Measurements from ENCODE around the gene EIF1AD. TPM values are rescaled to one million over a fixed set of nuclear protein-coding genes. Genes with fewer than 3 reads are reported as not detected.

Gene EIF1AD
- total and polyA plus RNA-seq, 2 experiments from 2014 or later, result 16.1 to 32.1 TPM

DNA sequence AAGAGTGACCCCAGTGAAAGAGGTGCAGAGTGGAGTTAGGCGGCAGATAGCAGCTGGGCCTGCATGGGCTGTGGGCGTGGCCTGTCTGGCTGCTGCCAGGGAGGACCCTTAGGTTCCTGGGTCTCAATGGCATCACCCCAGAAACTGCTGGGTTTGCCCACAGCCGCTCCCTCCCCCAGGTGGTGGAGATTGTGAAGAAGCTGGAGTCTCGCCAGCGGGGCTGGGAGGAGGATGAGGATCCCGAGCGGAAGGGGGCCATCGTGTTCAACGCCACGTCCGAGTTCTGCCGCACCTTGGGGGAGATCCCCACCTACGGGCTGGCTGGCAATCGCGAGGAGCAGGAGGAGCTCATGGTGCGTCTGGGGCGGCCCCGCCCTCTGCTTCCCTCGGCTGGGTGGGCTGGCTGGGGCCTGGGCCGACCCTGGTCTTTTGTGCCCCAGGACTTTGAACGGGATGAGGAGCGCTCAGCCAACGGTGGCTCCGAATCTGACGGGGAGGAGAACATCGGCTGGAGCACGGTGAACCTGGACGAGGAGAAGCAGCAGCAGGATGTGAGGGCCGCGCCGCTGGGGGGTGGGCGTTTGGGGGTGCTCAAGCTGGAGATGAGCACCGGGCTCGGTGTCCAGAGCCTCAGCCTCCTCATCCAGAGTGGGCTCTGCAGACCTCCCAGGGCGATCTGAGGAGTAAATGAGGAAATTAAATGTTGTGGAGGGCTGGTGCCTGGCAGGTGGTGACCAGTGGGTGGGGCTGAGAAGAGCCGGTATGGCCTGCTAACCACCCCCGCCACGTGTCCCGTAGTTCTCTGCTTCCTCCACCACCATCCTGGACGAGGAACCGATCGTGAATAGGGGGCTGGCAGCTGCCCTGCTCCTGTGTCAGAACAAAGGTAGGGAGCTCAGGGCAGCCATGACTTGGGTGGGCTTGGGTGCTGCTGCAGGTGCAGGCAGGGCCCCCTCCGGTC is 25.5 kb downstream of the EIF1AD start:
- Mint-ChIP-seq H3K9me3 (peaks cover 3% of the 10 kb centered on the region; the same call in 1 of the 3 replicates), H3K4me1 (peaks cover 6% of the 10 kb centered on the region; the same call in 2 of the 3 replicates), H3K36me3 (ENCODE audit: low read depth) (peaks cover 55% of the 10 kb centered on the region), H3K27ac (peak overlapping the region; percentile 58; the same call in 1 of the 2 replicates), H3K4me3 (no peak overlapping the region), H3K27me3 (ENCODE audit: insufficient read depth, low read depth, poor library complexity) (peaks cover 16% of the 10 kb centered on the region)
- Histone ChIP-seq H3K4me1 (ENCODE audit: insufficient read depth) (no peaks in the 10 kb centered on the region), H3K27me3 (ENCODE audit: insufficient read depth) (no peaks in the 10 kb centered on the region), H3K4me2 (no peak overlapping the region), H3K27ac (ENCODE audit: low read depth) (no peak overlapping the region), H4K20me1 (replicated peaks; ENCODE audit: insufficient read depth) (no peaks in the 10 kb centered on the region; the same call in none of the 2 replicates), H3K36me3 (ENCODE audit: insufficient read depth) (no peaks in the 10 kb centered on the region), H3K79me2 (replicated peaks; ENCODE audit: insufficient read depth) (no peaks in the 10 kb centered on the region), H3K9me2 (ENCODE audit: insufficient read depth) (no peaks in the 10 kb centered on the region), H3K4me3 (no peak overlapping the region), H3F3A (replicated peaks; ENCODE audit: low read depth) (no peaks in the 10 kb centered on the region), H2AFZ (no peak overlapping the region)
- TF ChIP-seq CREB1 (CRISPR knock-in tag; IDR thresholded peaks at IDR 0.05; ENCODE audit: low read depth), result no peak
- TF ChIP-seq, protein P1, sequence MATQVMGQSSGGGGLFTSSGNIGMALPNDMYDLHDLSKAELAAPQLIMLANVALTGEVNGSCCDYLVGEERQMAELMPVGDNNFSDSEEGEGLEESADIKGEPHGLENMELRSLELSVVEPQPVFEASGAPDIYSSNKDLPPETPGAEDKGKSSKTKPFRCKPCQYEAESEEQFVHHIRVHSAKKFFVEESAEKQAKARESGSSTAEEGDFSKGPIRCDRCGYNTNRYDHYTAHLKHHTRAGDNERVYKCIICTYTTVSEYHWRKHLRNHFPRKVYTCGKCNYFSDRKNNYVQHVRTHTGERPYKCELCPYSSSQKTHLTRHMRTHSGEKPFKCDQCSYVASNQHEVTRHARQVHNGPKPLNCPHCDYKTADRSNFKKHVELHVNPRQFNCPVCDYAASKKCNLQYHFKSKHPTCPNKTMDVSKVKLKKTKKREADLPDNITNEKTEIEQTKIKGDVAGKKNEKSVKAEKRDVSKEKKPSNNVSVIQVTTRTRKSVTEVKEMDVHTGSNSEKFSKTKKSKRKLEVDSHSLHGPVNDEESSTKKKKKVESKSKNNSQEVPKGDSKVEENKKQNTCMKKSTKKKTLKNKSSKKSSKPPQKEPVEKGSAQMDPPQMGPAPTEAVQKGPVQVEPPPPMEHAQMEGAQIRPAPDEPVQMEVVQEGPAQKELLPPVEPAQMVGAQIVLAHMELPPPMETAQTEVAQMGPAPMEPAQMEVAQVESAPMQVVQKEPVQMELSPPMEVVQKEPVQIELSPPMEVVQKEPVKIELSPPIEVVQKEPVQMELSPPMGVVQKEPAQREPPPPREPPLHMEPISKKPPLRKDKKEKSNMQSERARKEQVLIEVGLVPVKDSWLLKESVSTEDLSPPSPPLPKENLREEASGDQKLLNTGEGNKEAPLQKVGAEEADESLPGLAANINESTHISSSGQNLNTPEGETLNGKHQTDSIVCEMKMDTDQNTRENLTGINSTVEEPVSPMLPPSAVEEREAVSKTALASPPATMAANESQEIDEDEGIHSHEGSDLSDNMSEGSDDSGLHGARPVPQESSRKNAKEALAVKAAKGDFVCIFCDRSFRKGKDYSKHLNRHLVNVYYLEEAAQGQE (IDR thresholded peaks at IDR 0.05; ENCODE audit: unreplicated experiment), result no peak
- no peak for TF ChIP-seq STAT1 (IDR thresholded peaks at IDR 0.05; ENCODE audit: unreplicated experiment)
- TF ChIP-seq, protein P2, sequence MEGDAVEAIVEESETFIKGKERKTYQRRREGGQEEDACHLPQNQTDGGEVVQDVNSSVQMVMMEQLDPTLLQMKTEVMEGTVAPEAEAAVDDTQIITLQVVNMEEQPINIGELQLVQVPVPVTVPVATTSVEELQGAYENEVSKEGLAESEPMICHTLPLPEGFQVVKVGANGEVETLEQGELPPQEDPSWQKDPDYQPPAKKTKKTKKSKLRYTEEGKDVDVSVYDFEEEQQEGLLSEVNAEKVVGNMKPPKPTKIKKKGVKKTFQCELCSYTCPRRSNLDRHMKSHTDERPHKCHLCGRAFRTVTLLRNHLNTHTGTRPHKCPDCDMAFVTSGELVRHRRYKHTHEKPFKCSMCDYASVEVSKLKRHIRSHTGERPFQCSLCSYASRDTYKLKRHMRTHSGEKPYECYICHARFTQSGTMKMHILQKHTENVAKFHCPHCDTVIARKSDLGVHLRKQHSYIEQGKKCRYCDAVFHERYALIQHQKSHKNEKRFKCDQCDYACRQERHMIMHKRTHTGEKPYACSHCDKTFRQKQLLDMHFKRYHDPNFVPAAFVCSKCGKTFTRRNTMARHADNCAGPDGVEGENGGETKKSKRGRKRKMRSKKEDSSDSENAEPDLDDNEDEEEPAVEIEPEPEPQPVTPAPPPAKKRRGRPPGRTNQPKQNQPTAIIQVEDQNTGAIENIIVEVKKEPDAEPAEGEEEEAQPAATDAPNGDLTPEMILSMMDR (conservative IDR thresholded peaks at IDR 0.05; ENCODE audit: low read depth in 2 of 2), result no peak
- TF ChIP-seq POLR2AphosphoS5 (IDR thresholded peaks at IDR 0.05; ENCODE audit: low read depth), result no peak
- TF ChIP-seq EZH2 (IDR thresholded peaks at IDR 0.05; ENCODE audit: low read depth, unreplicated experiment), result no peak
- ATAC-seq, result peak; percentile 20; the same call in 2 of the 3 replicates
- DNase-seq (ENCODE audit: low spot score), result no peak

DNA sequence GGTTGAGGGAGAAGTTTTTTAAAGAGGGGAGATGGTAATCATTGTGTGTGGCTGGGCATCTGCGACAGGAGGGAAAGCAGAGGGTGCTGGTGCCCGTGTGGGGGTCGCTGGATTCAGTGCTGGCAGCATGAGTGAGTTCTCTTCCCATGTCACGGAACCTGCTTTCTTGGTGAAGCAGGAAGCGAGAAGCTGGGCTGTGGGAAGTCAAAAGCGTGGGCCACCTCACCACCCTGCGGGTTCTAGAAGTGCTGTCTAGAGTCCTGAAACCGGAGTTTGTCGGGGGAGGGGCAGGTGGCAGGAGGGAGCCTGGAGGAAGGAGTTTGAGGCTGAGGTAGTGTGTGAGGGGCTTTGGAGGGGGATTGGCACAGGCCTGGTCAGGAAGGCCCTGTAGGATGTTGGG is 26.2 kb downstream of the EIF1AD start:
- Histone ChIP-seq H3K27ac (ENCODE audit: low read depth) (no peak overlapping the region), H3K4me3 (no peak overlapping the region), H3K27me3 (ENCODE audit: insufficient read depth) (no peaks in the 10 kb centered on the region), H3K4me1 (ENCODE audit: insufficient read depth) (no peaks in the 10 kb centered on the region), H2AFZ (no peak overlapping the region), H3K9me2 (ENCODE audit: insufficient read depth) (no peaks in the 10 kb centered on the region), H4K20me1 (replicated peaks; ENCODE audit: insufficient read depth) (no peaks in the 10 kb centered on the region; the same call in none of the 2 replicates), H3K79me2 (replicated peaks; ENCODE audit: insufficient read depth) (no peaks in the 10 kb centered on the region), H3F3A (replicated peaks; ENCODE audit: low read depth) (no peaks in the 10 kb centered on the region), H3K4me2 (no peak overlapping the region), H3K36me3 (ENCODE audit: insufficient read depth) (no peaks in the 10 kb centered on the region)
- ATAC-seq (no peak; the same call in 1 of the 3 replicates), DNase-seq (ENCODE audit: low spot score) (no peak)
- Mint-ChIP-seq H3K4me1 (peaks cover 6% of the 10 kb centered on the region; the same call in 2 of the 3 replicates), H3K4me3 (no peak overlapping the region; the same call in 2 of the 3 replicates), H3K27ac (peak overlapping the region; percentile 58), H3K27me3 (ENCODE audit: insufficient read depth, low read depth, poor library complexity) (peaks cover 15% of the 10 kb centered on the region), H3K9me3 (peaks cover 4% of the 10 kb centered on the region; the same call in 1 of the 3 replicates), H3K36me3 (ENCODE audit: low read depth) (peaks cover 55% of the 10 kb centered on the region)
- TF ChIP-seq ZNF331 (CRISPR knock-in tag; IDR thresholded peaks at IDR 0.05; ENCODE audit: low read depth) (no peak), STAT1 (IDR thresholded peaks at IDR 0.05; ENCODE audit: unreplicated experiment) (no peak), CREB1 (CRISPR knock-in tag; IDR thresholded peaks at IDR 0.05; ENCODE audit: low read depth) (no peak), POLR2AphosphoS5 (IDR thresholded peaks at IDR 0.05; ENCODE audit: low read depth) (no peak), JUNB (IDR thresholded peaks at IDR 0.05; ENCODE audit: unreplicated experiment) (no peak), ZNF114 (CRISPR knock-in tag; IDR thresholded peaks at IDR 0.05) (no peak), EZH2 (IDR thresholded peaks at IDR 0.05; ENCODE audit: low read depth, unreplicated experiment) (no peak)
- TF ChIP-seq, protein P1 (IDR thresholded peaks at IDR 0.05; ENCODE audit: unreplicated experiment), result no peak
